Measurements from ENCODE around the gene REM1.
"Not testable (repeated sequence)": the region's sequence is repeated elsewhere in the genome, so short reads cannot be mapped to it uniquely, and the experiment has no call there.

The REM1 gene, protein sequence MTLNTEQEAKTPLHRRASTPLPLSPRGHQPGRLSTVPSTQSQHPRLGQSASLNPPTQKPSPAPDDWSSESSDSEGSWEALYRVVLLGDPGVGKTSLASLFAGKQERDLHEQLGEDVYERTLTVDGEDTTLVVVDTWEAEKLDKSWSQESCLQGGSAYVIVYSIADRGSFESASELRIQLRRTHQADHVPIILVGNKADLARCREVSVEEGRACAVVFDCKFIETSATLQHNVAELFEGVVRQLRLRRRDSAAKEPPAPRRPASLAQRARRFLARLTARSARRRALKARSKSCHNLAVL

DNA sequence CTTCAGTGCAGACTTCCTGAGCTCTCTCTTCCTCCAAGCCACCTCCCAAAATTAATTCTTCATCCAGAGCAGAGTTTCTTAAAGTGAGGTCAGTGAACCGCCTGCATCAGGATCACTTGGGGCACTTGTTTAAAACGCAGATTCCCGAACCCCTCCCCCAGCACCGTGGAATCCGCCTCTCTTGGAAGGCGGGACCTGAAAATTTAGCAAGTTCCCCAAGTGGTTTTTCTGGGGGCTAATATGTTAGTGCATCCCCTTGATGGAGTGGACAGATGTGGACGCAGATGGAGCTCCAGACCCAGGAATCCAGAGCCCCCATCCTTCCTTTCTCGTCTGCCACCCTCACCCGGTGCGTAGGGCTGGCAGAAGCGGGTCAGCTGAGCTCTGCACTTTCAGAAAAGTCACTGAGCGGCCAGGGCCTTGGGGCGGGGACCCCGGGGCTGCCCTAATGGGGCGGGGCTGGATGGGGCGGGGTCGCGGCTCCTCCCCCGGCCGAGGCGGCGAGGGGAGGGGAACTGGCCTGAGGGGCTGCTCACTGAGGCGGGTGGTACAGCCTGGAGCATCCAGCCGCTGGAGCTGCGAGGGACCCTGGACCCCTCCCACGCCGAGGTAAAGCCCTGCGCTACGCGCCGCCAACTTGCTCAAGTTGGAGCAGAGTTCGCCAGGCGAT, at the start of gene REM1, which contains the start of gene DEFB124:
REM1 (plus strand) TSS at position 531 of the 670 bp plus-strand sequence. CDS start 1,158 bp downstream, outside the sequence.
DEFB124 (minus strand) TSS at position 370 of the 670 bp plus-strand sequence. CDS start 2,114 bp downstream, outside the sequence.
- no peak for FAIRE-seq

DNA sequence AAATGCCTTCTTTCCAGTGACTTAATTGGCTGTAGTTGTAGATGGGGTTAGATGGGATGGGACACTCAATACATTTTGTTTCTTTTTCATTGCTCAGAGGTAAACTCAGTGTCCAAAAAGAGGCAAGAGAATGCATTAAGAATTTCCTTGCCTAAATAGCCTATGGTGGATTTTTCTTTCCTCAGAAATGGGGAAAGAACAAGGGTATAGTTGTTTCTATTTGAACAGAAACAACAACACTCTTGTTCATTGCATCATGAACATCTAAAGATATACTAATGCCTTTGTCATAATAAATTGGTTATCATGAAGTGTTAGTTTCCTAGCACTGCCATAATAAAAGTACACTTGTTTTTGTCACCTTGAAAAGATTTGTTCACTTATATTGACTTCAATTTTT, 49.3 kb upstream of the REM1 start:
- no peak for FAIRE-seq

DNA sequence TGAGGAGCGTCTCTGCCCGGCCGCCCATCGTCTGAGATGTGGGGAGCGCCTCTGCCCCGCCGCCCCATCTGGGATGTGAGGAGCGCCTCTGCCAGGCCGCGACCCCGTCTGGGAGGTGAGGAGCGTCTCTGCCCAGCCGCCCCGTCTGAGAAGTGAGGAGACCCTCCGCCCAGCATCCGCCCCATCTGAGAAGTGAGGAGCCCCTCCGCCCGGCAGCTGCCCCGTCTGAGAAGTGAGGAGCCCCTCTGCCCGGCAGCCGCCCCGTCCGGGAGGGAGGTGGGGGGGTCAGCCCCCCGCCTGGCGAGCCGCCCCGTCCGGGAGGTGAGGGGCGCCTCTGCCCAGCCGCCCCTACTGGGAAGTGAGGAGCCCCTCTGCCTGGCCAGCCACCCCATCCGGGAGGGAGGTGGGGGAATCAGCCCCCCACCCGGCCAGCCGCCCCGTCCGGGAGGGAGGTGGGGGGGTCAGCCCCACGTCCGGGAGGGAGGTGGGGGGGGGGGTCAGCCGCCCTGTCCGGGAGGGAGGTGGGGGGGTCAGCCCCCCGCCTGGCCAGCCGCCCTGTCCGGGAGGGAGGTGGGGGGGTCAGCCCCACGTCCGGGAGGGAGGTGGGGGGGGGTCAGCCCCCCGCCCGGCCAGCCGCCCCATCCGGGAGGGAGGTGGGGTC, 48.1 kb upstream of the REM1 start:
- FAIRE-seq, result not testable (repeated sequence)

DNA sequence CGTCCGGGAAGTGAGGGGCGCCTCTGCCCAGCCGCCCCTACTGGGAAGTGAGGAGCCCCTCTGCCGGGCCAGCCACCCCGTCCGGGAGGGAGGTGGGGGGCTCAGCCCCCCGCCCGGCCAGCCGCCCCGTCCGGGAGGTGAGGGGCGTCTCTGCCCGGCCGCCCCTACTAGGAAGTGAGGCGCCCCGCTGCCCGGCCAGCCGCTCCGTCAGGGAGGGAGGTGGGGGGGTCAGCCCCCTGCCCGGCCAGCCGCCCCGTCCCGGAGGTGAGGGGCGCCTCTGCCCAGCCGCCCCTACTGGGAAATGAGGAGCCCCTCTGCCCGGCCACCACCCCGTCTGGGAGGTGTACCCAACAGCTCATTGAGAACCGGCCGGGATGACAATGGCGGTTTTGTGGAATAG, 47.5 kb upstream of the REM1 start:
- FAIRE-seq, result not testable (repeated sequence)

DNA sequence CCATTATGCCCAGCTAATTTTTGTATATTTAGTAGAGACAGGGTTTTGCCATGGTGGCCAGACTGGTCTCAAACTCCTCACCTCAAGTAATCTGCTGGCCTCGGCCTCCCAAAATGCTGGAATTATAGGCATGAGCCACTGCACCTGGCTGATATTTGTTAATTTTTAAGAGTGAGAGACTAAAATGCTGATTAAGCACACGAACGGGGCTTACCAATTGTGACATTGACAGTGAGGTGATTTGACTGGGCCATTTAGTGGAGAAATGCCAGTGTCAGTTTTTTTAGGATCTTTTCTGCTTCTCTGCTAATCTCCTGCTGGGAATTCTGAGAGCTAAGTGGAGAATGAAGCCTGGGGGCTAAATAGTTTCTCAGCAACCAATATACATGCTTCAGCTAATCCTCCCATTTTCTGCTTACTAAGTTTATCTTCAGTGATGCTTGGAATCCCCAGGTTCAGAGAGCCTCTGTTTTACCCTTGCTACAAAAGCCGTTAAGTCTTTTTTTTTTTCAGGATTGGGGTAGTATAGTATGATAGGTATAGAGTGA, 44.4 kb upstream of the REM1 start:
- FAIRE-seq, result no peak

GRCh38 chr20:31440012-31440659, 35.0 kb upstream of the REM1 start, which contains the start of gene DEFB123:
Gene DEFB123 (plus strand): TSS chr20:31440632. CDS start chr20:31440699, 67 bp downstream.
- FAIRE-seq, result no peak

GRCh38 chr20:31446084-31446819, 28.8 kb upstream of the REM1 start:
- no peak for FAIRE-seq

- no peak for FAIRE-seq
Observed at GRCh38 chr20:31449511-31450414, 25.3 kb upstream of the REM1 start.

DNA sequence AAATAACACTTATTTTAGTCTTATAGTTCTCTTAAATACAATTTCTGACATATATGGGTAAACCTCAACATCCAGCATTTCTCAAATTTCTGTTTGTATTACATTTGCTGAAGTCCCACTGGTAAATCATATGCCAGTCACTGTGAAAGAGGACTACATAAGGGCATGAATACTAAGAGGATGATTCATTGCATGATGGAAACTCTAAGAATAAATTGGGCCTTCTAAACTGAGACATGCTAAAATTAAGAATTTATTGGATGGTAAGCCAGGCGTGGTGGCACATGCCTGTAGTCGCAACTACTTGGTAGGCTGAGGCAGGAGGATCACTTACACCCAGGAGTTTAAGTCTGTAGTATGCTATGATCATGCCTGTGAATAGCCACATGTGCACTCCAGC, 22.5 kb upstream of the REM1 start:
- no peak for FAIRE-seq

DNA sequence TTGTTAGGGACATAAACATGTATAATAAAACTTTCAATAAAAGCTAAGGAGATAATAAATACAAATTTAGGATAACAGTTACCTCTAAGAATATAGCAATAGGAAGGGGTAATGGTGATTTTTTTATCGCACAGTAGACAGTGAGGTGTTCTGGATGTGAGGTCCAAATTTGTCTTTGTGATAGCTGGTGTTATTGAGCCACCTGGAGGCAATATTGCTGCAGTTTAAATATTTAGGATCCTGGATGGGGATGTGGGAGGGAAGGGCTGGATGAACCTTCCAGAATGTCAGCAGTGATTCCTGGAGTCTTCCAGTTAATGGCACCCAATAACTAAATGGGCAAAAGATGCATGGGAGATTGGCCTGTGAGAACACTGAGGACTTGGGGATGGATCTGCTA, 20.7 kb upstream of the REM1 start:
- FAIRE-seq, result no peak

GRCh38 chr20:31470946-31471345, 4.1 kb upstream of the REM1 start:
- not testable (repeated sequence) for FAIRE-seq

DNA sequence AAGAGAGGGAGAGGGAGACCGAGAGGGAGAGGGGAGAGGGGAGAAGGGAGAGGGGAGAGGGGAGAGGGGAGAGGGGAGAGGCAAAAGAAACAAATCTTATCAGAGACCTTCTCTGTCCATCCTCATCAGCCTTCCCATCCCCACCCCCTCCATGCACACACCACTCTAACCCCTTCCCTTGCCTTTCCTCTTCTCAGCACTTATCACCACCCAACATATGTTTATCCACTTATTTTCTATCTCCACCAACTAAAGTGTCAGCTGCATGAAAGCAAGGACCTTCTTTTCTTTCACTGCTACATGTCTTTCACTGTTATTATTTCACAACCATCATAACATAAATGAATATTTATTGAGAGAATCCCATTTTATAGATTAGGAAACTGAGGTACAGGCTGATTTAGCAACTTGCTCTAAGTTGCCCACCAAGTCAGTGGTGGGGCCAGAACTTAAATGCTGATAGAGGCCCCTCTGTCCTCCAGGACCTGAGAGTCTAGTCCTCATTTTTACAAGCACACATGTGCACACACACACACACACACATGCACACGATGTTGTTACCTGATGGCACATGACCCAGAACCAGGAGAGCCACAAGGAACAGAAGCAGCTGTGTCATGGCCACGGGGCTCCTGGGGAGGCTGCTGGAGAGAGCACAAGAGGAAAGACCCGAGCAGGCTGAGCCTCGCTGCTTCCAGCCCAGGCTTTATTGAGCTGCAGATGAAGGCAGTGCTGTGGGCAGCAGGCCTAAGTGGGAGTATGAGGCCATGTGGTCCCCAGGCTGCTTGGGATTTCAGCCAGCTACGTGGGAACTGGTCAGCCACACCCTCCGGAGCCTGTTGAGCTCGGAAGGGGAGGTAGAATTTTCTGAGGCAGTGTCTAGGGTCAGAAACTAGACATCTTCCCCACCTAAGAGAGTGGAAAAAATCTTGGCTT, 2.4 kb upstream of the REM1 start:
- FAIRE-seq, result no peak

GRCh38 chr20:31473331-31474096, 1.6 kb upstream of the REM1 start:
- FAIRE-seq, result no peak

DNA sequence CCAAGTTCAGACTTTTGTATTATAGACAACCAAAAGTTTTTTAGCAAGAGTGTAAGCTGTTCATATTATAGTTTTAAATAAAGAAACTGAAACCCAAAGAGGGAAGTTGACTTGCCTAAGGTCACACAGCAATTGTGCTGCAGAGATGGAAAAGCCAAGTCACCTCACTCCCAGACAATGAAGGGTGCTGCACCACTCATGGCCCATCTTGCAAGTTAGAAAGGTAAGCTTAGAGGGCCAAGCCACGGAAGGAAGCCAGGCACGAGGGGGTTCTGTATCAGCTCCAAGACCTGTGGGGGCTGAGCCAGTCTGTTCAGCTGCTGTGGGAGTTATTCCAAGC, 1.0 kb upstream of the REM1 start:
- no peak for FAIRE-seq

DNA sequence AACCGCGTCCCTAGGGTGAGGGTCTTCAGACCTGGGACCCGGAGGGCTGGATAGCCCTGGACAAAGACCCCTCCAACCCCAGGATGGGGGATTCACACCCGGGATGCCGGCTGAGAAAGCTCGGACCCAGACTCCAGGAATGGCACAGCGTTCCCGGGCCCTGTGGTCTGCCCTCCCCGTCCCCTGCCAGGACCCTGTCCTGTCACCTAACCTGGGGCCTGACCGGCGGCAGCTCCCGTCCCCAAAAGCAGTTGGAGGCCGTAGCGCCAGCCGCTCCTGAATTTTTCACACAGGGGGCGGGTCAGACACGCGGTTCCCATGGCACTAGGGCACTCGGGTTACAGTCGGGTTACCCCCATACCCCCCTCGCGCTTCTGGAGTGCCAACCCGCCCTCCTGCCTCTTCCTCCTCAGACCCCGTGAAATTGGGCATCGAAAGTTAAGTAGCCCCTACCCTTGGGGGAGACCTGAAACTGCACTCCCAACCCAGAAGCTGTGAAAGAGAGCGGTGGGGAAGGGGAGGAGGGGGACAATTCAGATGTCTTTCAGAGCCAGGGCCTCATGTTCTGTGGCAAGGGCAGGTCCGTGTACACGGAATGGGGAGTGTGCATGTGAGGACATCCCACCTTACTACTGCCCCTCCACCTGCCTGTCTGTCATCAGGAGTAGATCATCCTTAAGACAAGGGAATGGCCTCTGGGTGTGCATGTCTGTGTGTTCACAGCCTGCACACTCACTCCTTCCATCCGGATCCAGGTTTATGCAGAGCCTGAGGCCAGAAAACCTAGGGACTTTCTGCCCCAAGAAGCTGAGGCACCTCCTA, 595 bp downstream of the REM1 start:
- no peak for FAIRE-seq

- no peak for FAIRE-seq
Observed at GRCh38 chr20:31476294-31476585, 1.2 kb downstream of the REM1 start.

- FAIRE-seq, result no peak
Observed at GRCh38 chr20:31476643-31477215, 1.6 kb downstream of the REM1 start.

GRCh38 chr20:31484001-31484400, 8.9 kb downstream of the REM1 start:
- no peak for FAIRE-seq

Data from A204.1 (cell line).